ENCODE results near the gene CAPN8.

DNA sequence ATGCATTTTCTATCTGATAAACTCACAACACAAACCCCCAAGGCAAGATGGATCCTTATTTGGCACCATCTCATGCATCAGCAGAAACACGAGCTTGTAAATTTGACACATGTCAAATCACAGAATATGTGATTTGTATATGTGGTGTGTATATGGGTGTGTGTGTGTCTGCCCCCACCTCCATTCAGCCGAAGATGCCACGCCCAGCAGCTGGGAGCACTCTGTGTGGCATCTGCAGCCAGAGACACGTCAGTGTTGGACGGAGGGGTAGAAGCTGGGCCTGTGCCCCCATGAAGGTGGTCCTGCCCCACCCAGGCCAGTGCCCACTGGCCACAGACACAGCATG, 108.4 kb downstream of the CAPN8 start:
- no peak for TF ChIP-seq GATA2 (IDR thresholded peaks at IDR 0.05; ENCODE audit: low read depth, low read length)
- TF ChIP-seq GATA3 (IDR thresholded peaks at IDR 0.05; ENCODE audit: low read depth, low read length): no peak
